DOHH2 (cell line): ENCODE data around the gene SLCO4C1.

Experiments used
- H3F3A ChIP-seq: fragments of 200-600 bp; sonication (generic), shearing (Covaris generic); 2 replicates; pipeline ENCODE4 v1.6.0; 2016; ENCODE audit warnings: antibody characterized with exemption, mild to moderate bottlenecking; ENCODE audit not compliant: control insufficient read depth, insufficient read depth
- H3K27ac ChIP-seq: fragments of 200-600 bp; sonication (generic); 2 replicates; pipeline ENCODE4 v1.5.1; 2014; ENCODE audit warnings: low read depth, mild to moderate bottlenecking, low read length, moderate library complexity
- H3K27me3 ChIP-seq: fragments of 200-600 bp; sonication (generic); 2 replicates; pipeline ENCODE4 v1.6.1; 2014; ENCODE audit warnings: mild to moderate bottlenecking, low read length, mixed read lengths; ENCODE audit not compliant: control insufficient read depth
- H3K36me3 ChIP-seq: fragments of 200-600 bp; sonication (generic); 2 replicates; pipeline ENCODE4 v1.6.1; 2014; ENCODE audit warnings: mild to moderate bottlenecking, low read length, moderate library complexity, mixed read lengths; ENCODE audit not compliant: control insufficient read depth
- H3K4me1 ChIP-seq: fragments of 200-600 bp; sonication (generic); 2 replicates; pipeline ENCODE4 v1.6.1; 2014; ENCODE audit warnings: mild to moderate bottlenecking, low read length, mixed read lengths; ENCODE audit not compliant: control insufficient read depth
- H3K4me2 ChIP-seq: fragments of 200-600 bp; sonication (generic); 2 replicates; pipeline ENCODE4 v1.6.0; 2014; ENCODE audit warnings: mild to moderate bottlenecking, low read length, moderate library complexity
- H3K4me3 ChIP-seq: fragments of 200-600 bp; sonication (generic); 2 replicates; pipeline ENCODE4 v1.5.1; 2014; ENCODE audit warnings: mild to moderate bottlenecking, low read length, mixed read lengths
- H3K79me2 ChIP-seq: fragments of 200-600 bp; sonication (generic); 2 replicates; pipeline ENCODE4 v1.6.1; 2014; ENCODE audit warnings: mild to moderate bottlenecking, low read length, mixed read lengths; ENCODE audit not compliant: control insufficient read depth
- H3K9me2 ChIP-seq: fragments of 200-600 bp; sonication (generic); replicated peaks from 2 replicates; pipeline ENCODE4 v1.6.1; 2014; ENCODE audit warnings: mild to moderate bottlenecking, low read length, mixed read lengths; ENCODE audit not compliant: control insufficient read depth
- H3K9me3 ChIP-seq: fragments of 200-600 bp; sonication (generic); 2 replicates; pipeline ENCODE4 v1.6.1; 2014; ENCODE audit warnings: antibody characterized with exemption, low read length, mixed read lengths; ENCODE audit not compliant: control insufficient read depth, insufficient read depth
- H4K20me1 ChIP-seq: fragments of 200-600 bp; sonication (generic); 2 replicates; pipeline ENCODE4 v1.6.0; 2014; ENCODE audit warnings: low read depth, mild to moderate bottlenecking, antibody characterized with exemption, low read length, moderate library complexity; ENCODE audit not compliant: control insufficient read depth, insufficient read depth
- EZH2phosphoT487 ChIP-seq: fragments of 200-600 bp; sonication (generic); IDR thresholded peaks from 2 replicates; pipeline ENCODE4 v1.6.1; 2017; ENCODE audit warnings: borderline replicate concordance, mild to moderate bottlenecking, antibody characterized with exemption, low read length, moderate library complexity, mixed read lengths
- TF ChIP-seq, protein P1 (sequence below): fragments of 200-600 bp; sonication (generic); IDR thresholded peaks from one replicate; pipeline ENCODE4 v1.5.1; 2014; ENCODE audit warnings: antibody characterized with exemption, mild to moderate bottlenecking, low read depth, low read length; ENCODE audit not compliant: poor library complexity, severe bottlenecking

The SLCO4C1 gene

DNA sequence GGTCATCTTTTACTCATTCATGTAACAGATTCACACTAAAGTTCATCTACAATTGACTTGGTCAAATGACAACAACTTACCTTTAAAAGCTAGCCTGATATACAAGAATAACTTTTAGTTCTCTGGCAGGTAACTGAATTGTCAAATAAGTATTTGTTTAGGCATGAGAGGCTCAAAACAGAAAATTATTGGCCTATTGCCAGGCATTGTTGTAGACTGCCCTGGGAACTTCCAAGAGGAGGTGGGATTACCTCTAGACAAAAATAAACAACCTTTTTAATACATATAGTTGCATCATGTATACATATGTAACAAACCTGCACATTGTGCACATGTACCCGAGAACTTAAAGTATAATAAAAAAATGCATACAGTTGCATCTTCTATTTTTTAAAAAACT is 18.2 kb upstream of the SLCO4C1 start:
- no peak for TF ChIP-seq EZH2phosphoT487
- TF ChIP-seq, protein P1, sequence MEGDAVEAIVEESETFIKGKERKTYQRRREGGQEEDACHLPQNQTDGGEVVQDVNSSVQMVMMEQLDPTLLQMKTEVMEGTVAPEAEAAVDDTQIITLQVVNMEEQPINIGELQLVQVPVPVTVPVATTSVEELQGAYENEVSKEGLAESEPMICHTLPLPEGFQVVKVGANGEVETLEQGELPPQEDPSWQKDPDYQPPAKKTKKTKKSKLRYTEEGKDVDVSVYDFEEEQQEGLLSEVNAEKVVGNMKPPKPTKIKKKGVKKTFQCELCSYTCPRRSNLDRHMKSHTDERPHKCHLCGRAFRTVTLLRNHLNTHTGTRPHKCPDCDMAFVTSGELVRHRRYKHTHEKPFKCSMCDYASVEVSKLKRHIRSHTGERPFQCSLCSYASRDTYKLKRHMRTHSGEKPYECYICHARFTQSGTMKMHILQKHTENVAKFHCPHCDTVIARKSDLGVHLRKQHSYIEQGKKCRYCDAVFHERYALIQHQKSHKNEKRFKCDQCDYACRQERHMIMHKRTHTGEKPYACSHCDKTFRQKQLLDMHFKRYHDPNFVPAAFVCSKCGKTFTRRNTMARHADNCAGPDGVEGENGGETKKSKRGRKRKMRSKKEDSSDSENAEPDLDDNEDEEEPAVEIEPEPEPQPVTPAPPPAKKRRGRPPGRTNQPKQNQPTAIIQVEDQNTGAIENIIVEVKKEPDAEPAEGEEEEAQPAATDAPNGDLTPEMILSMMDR: no peak
- Histone ChIP-seq H3K27me3 (no peaks in the 10 kb centered on the region), H3K27ac (no peak overlapping the region), H3K4me3 (no peak overlapping the region), H3K9me3 (no peaks in the 10 kb centered on the region), H3K9me2 (no peaks in the 10 kb centered on the region), H4K20me1 (no peaks in the 10 kb centered on the region), H3K79me2 (no peaks in the 10 kb centered on the region), H3K4me2 (no peak overlapping the region), H3K36me3 (no peaks in the 10 kb centered on the region), H3K4me1 (no peaks in the 10 kb centered on the region), H3F3A (no peaks in the 10 kb centered on the region)

DNA sequence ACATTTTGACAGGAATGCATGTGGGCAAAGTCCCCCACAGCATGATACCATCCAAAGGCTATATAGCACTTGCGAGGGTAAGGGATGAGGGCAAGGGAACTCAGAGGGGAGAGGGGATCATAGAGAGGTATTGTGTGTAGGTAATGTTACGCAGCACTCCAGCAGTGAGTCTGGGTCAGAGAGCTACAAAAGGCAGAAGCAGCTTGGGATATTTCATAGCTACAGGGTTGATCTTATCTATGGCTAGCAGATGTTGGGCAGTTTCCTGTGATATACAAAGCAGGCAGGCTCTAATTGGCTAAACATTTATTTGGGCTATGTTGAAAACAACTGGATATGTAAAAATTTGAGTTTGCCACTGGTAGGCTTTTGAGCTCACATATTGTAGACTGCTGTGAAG is 17.8 kb upstream of the SLCO4C1 start:
- no peaks in the 10 kb centered on the region for H3K36me3 ChIP-seq
- H4K20me1 ChIP-seq: no peaks in the 10 kb centered on the region
- H3F3A ChIP-seq: no peaks in the 10 kb centered on the region
- H3K27ac ChIP-seq: no peak overlapping the region
- no peak overlapping the region for H3K4me2 ChIP-seq
- H3K9me2 ChIP-seq: no peaks in the 10 kb centered on the region
- no peaks in the 10 kb centered on the region for H3K79me2 ChIP-seq
- no peaks in the 10 kb centered on the region for H3K9me3 ChIP-seq
- H3K27me3 ChIP-seq: no peaks in the 10 kb centered on the region
- no peaks in the 10 kb centered on the region for H3K4me1 ChIP-seq
- H3K4me3 ChIP-seq: no peak overlapping the region
- TF ChIP-seq, protein P1: no peak
- TF ChIP-seq EZH2phosphoT487: no peak

DNA sequence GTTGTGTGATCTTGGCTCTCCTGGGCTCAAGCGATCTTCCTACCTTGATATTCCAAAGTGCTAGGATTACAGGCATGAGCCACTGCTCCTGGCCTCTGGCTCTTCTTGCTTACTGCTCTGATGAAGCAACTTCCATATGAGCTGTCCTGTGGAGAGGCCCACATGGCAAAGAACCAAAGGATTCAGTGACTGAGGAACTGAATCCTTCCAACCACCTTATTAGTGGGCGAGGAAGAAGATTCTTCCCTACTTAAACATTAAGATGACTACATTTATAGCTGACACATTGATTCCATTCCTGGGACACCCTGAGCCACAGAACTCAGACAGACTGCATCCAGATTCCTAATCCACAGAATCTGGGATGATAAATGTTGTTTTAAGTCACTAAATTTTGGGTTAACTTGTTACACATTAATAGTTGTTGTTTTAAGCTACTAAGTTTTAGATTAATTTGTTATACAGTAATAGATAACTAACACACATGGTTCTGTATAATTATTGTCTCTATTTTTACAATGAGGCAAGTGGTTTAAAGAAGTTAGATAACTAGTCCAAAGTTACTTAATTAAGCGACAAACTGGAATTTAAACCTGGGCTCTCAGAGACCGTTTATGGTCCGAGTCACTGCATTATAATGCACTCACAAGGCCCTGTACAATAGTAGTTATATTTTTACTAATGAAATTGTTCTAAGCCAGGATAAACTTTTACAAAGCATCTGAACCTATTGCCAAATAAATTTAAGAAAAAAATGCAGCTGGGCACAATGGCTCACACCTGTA is 16.7 kb upstream of the SLCO4C1 start:
- H3K36me3 ChIP-seq: no peaks in the 10 kb centered on the region
- H3K27me3 ChIP-seq: no peaks in the 10 kb centered on the region
- no peaks in the 10 kb centered on the region for H3K9me2 ChIP-seq
- no peak overlapping the region for H3K27ac ChIP-seq
- no peaks in the 10 kb centered on the region for H3K4me1 ChIP-seq
- no peaks in the 10 kb centered on the region for H3K9me3 ChIP-seq
- no peak overlapping the region for H3K4me2 ChIP-seq
- TF ChIP-seq, protein P1: no peak
- TF ChIP-seq EZH2phosphoT487: no peak
- no peaks in the 10 kb centered on the region for H3F3A ChIP-seq
- no peaks in the 10 kb centered on the region for H4K20me1 ChIP-seq
- H3K79me2 ChIP-seq: no peaks in the 10 kb centered on the region
- H3K4me3 ChIP-seq: no peak overlapping the region
